NT2/D1 (cell line): ENCODE results near the gene RPS13.
"Not testable (repeated sequence)": the region's sequence is repeated elsewhere in the genome, so short reads cannot be mapped to it uniquely, and the experiment has no call there.

Experiments used
- DNase-seq: peaks from one replicate; pipeline ENCODE4 v3.0.0-alpha.2; 2011; ENCODE audit warnings: low read depth, low spot score
- H3K27me3 ChIP-seq: 2 replicates; pipeline ENCODE4 v1.6.0; 2011; ENCODE audit warnings: mild to moderate bottlenecking; ENCODE audit not compliant: insufficient read length, insufficient read depth
- H3K36me3 ChIP-seq: 2 replicates; pipeline ENCODE4 v1.6.1; 2011; ENCODE audit warnings: mild to moderate bottlenecking, low read length, mixed read lengths; ENCODE audit not compliant: insufficient read depth, insufficient read length
- H3K4me1 ChIP-seq: 2 replicates; pipeline ENCODE4 v1.5.1; 2011; ENCODE audit not compliant: insufficient read depth, insufficient read length
- H3K4me3 ChIP-seq: 2 replicates; pipeline ENCODE4 v1.5.1; 2011; ENCODE audit warnings: low read depth; ENCODE audit not compliant: insufficient read length
- H3K9ac ChIP-seq: 2 replicates; pipeline ENCODE4 v1.6.0; 2011; ENCODE audit warnings: low read depth; ENCODE audit not compliant: insufficient read length
- H3K9me3 ChIP-seq: 2 replicates; pipeline ENCODE4 v1.5.1; 2011; ENCODE audit warnings: mild to moderate bottlenecking, low read length; ENCODE audit not compliant: insufficient read depth
- SUZ12 ChIP-seq: IDR thresholded peaks from 2 replicates; pipeline ENCODE4 v1.6.1; 2011; ENCODE audit not compliant: insufficient read length, insufficient read depth; ENCODE audit errors: extremely low read depth
- YY1 ChIP-seq: IDR thresholded peaks from 2 replicates; pipeline ENCODE4 v1.6.1; 2011; ENCODE audit not compliant: insufficient read length, insufficient read depth
- ZNF274 ChIP-seq: IDR thresholded peaks from 2 replicates; pipeline ENCODE4 v1.6.1; 2011; ENCODE audit warnings: mild to moderate bottlenecking, low read depth, low read length

Gene RPS13

GRCh38 chr11:17066691-17067090 lies 10.8 kb downstream of the RPS13 start:
- Histone ChIP-seq H3K4me3 (no peak overlapping the region), H3K4me1 (no peaks in the 10 kb centered on the region), H3K9ac (no peak overlapping the region), H3K36me3 (no peaks in the 10 kb centered on the region), H3K27me3 (no peaks in the 10 kb centered on the region), H3K9me3 (no peaks in the 10 kb centered on the region)
- TF ChIP-seq SUZ12 (no peak), YY1 (no peak), ZNF274 (no peak)
- no peak for DNase-seq

DNA sequence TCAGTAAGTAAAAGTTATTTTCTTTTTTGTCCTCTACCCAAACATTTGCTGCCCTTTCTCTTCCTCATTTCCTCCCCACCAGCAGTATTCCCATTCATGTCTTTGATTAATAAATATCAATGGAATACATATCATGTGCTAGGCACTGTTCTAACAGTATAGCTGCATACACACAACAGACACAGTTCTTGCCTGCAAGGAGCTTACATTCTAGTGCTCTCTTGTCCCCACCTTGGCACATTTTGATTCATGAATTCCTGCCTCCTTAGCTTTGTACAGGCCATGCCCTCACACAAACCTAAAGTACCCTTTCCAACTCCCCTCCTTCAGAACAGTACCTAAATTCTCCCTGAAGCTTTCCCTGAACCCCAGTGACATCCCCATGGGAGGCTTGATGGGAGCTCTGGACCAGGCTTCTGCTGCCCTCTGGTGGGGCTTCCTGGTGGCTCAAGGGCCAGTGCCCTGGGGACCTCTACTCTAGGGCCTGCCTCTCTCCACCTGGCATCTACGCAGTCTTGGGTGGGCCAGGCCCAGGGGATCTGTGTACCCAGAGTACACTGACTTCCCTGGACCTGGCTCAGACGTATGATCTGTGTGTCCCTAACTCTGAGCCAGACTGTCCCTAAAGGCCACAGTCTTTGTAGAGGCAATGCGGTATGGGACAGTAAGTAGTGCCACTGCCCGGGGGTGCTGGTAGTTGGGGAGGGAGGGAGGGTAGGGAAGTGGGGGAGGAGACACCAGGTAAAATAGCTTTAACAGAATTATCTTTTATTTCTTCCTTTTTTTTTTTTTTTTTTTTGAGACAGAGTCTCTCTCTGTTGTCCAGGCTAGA lies 14.1 kb downstream of the RPS13 start:
- Histone ChIP-seq H3K27me3 (no peaks in the 10 kb centered on the region), H3K36me3 (no peaks in the 10 kb centered on the region), H3K9me3 (no peaks in the 10 kb centered on the region), H3K4me3 (no peak overlapping the region), H3K4me1 (no peaks in the 10 kb centered on the region), H3K9ac (no peak overlapping the region)
- peak; percentile 38 for DNase-seq
- TF ChIP-seq SUZ12: no peak
- no peak for TF ChIP-seq YY1
- TF ChIP-seq ZNF274: no peak

- not testable (repeated sequence) for H3K4me1 ChIP-seq, H3K36me3 ChIP-seq, H3K27me3 ChIP-seq, H3K9ac ChIP-seq, DNase-seq, H3K9me3 ChIP-seq, H3K4me3 ChIP-seq
These were observed 26.3 kb downstream of the RPS13 start for GRCh38 chr11:17051146-17051545.

GRCh38 chr11:17048491-17048890 lies 29.0 kb downstream of the RPS13 start:
- H3K9me3 ChIP-seq, H3K27me3 ChIP-seq, H3K9ac ChIP-seq, H3K4me3 ChIP-seq, H3K4me1 ChIP-seq, H3K36me3 ChIP-seq, DNase-seq: not testable (repeated sequence)

GRCh38 chr11:17046690-17047089 lies 30.8 kb downstream of the RPS13 start:
- Histone ChIP-seq H3K36me3 (no peaks in the 10 kb centered on the region), H3K9ac (no peak overlapping the region), H3K27me3 (no peaks in the 10 kb centered on the region), H3K4me3 (no peak overlapping the region), H3K9me3 (no peaks in the 10 kb centered on the region), H3K4me1 (no peaks in the 10 kb centered on the region)
- DNase-seq: no peak
- TF ChIP-seq SUZ12 (no peak), YY1 (no peak), ZNF274 (no peak)

DNA sequence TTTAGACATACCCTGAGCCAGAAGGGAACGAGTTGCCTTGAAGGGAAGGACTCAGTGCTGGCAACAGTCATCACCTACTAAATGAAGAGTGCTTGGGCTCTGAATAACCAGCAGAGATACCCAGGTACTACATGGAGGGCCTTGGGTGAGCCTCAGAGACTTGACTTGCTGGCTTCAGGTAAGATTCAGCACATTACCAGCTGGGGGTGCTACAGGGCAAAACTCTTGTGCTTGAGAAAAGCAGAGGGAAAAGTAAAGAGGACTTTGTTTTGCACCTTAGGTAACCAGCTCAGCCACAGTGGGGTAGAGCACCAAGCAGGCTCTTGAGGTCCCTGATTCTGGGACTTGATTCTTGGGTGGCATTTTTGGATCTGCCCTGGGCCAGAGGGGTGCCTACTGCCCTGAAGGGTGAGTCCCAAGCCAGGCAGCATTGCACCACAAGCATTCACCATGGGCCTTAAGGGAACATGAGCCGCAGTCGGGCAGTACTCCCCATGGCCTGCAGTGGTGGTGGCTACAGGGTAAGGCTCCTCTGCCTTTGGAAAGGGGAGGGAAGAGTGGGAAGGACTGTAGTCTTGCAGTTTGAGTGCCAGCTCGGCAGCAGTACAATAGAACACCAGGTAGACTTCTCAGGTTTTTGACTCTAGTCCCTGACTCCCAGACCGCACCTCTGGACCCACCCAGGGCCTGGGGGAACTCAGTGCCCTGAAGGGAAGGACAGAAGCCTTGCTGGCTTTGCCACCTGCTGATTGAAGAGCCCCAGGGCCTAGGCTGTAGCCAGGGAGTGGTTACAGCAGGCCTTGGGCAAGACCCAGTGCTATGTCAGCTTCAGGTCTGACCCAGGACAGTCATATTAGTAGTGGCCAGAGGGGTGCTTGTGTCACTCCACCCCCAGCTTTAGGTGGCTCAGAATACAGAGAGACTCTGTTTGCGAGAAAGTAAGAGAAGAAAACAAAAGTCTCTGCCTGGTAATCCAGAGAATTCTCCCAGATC lies 40.5 kb downstream of the RPS13 start:
- no peaks in the 10 kb centered on the region for H3K36me3 ChIP-seq
- H3K4me3 ChIP-seq: no peak overlapping the region
- no peak for DNase-seq
- H3K4me1 ChIP-seq: no peaks in the 10 kb centered on the region
- no peak overlapping the region for H3K9ac ChIP-seq
- TF ChIP-seq SUZ12: no peak
- TF ChIP-seq YY1: no peak
- no peak for TF ChIP-seq ZNF274
- peaks cover 10% of the 10 kb centered on the region; the same call in 1 of the 2 replicates for H3K9me3 ChIP-seq
- H3K27me3 ChIP-seq: no peaks in the 10 kb centered on the region

- not testable (repeated sequence) for H3K9ac ChIP-seq, DNase-seq, H3K4me3 ChIP-seq, H3K27me3 ChIP-seq, H3K36me3 ChIP-seq, H3K9me3 ChIP-seq, H3K4me1 ChIP-seq
These were observed 43.4 kb downstream of the RPS13 start for GRCh38 chr11:17034027-17034426.
